HUDEP-2 (cell line): ENCODE measurements around the gene FADS1.
A peak's percentile ranks its signal among the peaks of the same experiment; 100 is the strongest.

Experiments
- DNase-seq, 76 experiments: peaks; one replicate each; lab custom pipeline; 2025; ENCODE audit not compliant: unreplicated experiment in 76 of 76; lab: John Stamatoyannopoulos, UW

Gene FADS1

DNA sequence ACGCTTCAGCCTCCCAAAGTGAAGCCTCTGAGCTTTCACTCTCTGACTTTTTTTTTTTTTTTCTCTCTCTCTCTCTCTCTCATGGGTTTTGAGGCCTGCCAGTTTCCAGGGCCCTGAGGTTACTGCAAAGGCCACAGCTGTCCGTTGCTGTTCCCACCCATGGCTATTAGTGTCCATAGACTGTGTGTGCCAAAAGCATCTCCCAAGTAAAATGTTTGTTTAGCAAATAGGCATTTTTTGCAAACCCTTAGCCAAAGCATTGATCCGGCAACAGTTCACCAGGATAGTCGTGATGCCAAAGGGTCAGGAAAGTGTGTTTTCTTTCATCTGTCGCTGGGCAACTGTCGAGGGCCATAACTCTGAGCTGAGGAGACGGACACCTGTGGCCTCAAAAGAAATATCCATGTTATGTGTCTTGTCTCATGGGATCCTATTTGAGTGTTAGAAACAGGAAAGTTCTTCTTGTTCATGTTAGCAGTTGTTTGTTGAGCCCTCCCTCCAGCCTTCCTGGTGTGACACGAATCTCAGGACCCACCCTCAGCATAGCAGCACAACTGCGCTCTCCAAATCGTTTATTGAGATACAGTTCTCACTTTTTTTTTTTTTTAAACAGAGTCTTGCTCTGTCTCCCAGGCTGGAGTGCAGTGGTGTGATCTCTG, 29.7 kb upstream of the FADS1 start:
- DNase-seq = no peak

- DNase-seq = no peak
These were observed 28.2 kb upstream of the FADS1 start for GRCh38 chr11:61844909-61845565.

DNA sequence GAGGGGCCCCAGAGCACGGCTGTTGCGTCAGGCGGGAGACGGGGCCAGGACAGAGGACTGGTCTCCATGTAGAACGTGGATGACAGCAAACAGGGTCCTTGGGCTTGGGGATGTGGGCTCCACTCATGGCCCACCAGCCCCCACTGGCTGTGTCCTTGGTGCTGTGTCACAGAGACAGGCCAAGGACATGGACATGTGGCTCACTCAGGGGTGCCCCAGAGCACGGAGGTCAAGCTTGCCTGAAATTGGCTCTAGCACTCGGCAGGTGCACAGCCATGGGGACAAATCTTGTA, 25.7 kb upstream of the FADS1 start:
- no peak for DNase-seq

DNA sequence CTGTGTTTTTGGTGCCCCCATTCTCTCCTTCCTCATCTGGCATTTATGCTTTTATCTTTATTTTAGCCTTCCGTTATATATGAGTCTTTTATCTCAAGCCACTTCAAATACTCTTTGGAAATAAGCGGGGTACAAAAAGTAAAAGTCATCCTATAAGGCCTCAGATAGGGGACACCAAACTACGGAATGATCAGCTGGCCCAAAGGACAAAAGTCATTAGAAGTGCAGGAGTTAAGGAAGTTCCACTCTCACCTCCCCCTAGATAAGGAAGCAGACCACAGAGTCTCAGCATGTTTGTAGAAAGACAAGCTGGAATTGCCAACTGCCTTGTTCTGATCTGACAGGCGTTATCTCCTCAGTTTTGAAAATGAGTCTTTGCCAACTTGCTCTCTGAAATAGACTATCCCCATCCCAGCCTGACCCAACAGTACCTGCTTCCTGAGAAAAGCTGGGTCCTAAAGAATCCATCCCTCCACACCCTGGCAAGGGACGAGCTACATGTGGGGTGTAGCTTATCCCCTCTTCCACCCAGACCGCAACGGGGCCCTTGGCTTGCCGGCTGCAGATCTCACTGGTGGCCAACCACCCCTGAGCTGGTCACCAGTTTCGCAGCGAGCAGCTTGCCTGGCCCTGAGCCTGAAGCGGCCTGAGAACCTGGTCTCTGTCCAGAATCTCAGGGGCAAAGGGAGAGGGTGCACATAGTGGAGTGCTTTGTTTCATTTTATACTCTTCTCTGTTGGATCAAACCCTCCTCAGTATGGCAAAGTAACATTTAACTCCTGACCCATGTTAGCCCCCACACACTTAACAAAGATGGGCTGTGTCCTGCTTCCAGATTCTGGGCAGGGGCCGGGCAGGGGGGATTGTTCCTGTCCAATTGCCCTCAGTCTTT, 25.1 kb upstream of the FADS1 start:
- DNase-seq = peak in 45 of 76 experiments; percentile 13 to 80 (median 45)

DNA sequence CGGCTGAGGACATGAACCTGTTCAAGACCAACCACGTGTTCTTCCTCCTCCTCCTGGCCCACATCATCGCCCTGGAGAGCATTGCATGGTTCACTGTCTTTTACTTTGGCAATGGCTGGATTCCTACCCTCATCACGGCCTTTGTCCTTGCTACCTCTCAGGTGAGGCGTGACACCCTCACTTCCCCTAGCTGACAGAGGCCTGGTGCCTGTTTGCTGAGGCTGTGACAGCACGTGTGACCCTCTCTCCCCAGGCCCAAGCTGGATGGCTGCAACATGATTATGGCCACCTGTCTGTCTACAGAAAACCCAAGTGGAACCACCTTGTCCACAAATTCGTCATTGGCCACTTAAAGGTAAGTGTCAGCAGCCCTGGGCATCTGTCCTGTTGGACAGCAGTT, 23.6 kb upstream of the FADS1 start:
- DNase-seq = no peak

DNA sequence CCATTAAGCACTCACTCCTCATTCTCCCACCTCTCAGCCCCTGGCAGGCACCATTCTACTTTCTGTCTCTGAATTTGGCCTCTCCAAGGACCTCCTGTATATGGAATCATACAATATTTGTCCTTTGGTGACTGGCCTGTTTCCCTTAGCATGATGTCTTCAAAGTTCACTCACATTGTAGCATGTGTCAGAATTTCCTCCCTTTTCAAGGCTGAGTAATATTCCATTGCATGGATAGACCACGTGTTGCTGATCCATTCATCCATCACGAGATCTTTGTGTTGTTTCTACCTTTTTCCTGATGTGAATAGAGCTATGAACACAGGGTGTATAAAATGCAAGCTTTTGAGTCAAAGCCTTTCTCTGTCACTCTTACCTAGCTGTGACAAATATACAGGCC, 22.9 kb upstream of the FADS1 start:
- no peak for DNase-seq

DNA sequence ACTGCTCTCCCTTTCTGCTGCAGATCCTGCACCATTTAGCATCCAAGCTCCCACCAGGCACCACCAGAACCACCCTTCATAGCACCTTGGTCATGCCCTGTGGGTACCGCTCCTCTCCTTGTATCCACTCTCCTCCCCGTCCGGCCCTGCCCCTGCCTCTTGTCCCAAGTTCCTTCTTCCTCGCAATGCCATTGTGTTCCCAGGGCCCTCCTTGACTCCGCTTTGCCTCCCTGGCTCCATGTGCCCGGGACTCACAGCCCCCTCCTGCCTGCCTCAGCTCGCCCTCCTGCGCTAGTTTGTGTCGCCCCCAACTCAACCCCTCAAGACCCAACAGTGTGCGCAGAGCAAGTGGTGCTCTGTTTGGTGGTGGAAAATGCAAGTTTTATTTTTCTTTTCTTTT, 22.1 kb upstream of the FADS1 start:
- no peak for DNase-seq

DNA sequence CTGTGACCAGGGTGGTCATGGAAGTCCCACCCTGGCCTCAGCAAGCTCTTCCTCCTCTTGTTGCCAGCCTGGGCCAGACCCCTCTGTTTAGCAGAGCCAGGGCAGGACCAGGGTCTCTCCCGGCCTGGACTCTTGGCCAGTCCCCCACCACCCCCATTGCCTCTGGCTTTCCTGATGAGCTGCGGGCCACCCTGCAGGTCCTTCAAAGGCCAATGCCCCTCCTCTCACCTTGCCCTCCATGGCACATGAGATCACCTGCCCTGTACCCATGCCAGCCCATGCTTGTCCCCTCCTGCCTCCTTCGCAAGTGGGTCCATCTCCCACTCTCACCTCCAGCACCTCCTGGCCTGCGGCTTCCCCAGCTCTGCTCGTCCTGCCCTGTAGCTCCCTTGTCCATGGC, 21.7 kb upstream of the FADS1 start:
- no peak for DNase-seq

GRCh38 chr11:61837411-61838005, 20.7 kb upstream of the FADS1 start:
- DNase-seq = no peak

DNA sequence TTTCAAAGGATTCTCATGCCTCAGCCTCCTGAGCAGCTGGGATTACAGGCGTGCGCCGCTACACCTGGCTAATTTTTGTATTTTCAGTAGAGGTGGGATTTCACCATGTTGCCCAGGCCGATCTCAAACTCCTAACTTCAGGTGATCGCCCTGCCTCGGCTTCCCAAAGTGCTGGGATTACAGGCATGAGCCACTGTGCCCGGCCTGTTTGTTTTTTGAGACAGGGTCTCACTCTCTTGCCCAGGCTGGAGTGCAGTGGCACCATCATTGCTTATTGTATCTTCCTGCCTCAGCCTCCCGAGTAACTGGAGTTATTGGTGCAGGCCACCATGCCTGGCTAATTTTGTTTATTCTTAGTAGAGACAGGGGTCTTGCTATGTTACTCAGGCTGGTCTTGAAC, 19.4 kb upstream of the FADS1 start:
- DNase-seq = no peak

GRCh38 chr11:61834278-61835048, 17.7 kb upstream of the FADS1 start:
- peak in 75 of 76 experiments; percentile 72 to 98 (median 94) for DNase-seq

DNA sequence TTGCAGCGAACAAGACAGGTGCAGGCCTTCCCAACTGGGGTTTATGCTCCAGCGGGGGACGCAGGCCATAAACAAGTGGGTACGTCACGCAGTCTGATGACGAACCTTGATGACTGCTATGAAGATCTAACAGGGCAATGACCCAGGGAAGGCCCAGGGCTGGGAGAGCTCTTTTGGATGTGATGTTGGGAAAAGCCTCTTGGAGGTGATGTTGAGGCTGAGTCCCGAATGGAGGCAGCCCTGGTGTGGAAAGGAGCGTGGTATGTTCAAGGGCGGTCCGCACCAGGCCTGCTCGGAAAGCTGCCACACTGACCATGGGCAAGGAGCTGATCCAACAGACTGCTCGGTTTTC, 17.1 kb upstream of the FADS1 start:
- peak in 4 of 76 experiments; percentile 17 to 66 (median 52) for DNase-seq

DNA sequence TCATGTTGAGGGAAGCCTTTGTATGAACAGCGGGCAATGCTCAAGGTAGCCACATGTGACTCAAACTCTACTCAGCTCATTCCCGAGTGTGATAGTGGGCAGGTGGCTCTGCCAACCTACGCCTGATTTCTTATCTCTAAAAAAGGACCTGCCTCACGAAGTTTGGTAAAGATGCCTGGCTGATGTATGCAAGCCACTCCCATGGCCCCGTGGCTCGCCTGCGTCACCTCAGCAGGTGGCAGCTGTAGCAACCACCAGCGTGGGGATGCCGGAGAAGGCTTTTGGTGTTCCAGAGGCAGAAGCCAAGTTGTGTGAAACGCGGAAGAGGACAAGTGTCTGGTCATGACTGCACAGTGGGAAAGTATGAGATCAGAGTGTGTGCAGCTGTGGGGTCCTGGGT, 16.7 kb upstream of the FADS1 start:
- peak in 37 of 76 experiments; percentile 11 to 73 (median 38) for DNase-seq

DNA sequence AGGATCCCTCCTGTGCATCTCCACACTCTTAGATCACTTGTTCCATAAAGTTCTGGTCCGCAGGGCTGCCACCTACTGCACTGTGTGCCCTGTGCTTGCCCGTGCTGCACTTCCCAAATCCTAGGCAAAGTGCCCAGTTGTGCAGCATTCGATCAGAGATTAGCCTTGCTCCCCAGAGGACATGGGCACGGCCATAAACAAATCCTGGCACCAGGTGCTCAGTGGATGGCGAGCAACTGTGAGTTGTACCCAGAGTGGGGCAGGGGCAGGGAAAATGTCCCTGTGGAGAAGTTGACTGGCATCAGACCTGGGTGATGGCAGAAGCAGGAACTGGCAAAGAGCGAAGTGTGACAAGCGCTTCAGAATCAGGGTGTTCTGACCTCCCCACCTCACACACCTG, 16.0 kb upstream of the FADS1 start:
- peak in 48 of 76 experiments; percentile 5 to 62 (median 35) for DNase-seq

DNA sequence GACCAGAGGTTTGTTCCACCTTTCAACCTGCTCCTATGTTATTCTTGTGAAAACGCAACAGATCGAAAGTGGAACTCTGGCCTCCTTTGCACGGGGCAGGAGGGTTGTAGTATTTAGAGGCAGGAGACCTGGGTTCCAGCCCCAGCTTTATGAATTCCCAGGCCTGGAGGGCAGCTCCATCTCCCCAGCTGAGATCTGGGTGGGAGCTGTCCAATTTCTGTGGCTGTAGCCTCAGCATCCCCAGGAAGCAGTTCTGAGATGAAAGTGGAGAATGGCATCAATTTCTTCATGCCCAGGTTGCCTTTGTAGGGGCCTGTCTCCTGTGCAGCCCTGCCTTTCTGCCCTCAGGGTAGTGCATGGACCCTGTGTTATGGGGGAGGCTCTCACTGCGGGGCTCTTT, 15.4 kb upstream of the FADS1 start:
- DNase-seq = no peak

- DNase-seq = no peak
These were observed 13.7 kb upstream of the FADS1 start for GRCh38 chr11:61830237-61831105.

- DNase-seq = no peak
These were observed 13.0 kb upstream of the FADS1 start for GRCh38 chr11:61829806-61830205.

GRCh38 chr11:61828629-61829407, 12.0 kb upstream of the FADS1 start:
- peak in 38 of 76 experiments; percentile 4 to 60 (median 32) for DNase-seq

DNA sequence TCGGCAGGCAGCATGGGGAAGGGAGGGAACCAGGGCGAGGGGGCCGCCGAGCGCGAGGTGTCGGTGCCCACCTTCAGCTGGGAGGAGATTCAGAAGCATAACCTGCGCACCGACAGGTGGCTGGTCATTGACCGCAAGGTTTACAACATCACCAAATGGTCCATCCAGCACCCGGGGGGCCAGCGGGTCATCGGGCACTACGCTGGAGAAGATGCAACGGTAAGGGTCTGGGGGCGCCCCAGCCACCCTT, 11.5 kb upstream of the FADS1 start:
- DNase-seq = no peak
